Measurements from ENCODE around the gene PC. TPM values are rescaled to one million over a fixed set of nuclear protein-coding genes. Genes with fewer than 3 reads are reported as not detected.

The PC gene
- total and polyA plus RNA-seq, 2 experiments from 2014 or later, result 18.3 to 21.7 TPM

- TF ChIP-seq ZNF462 (CRISPR knock-in tag; IDR thresholded peaks at IDR 0.05) (no peak), NANOG (IDR thresholded peaks at IDR 0.05; ENCODE audit: borderline replicate concordance) (no peak), EZH2 (IDR thresholded peaks at IDR 0.05; ENCODE audit: low read depth, unreplicated experiment) (no peak), ETS1 (IDR thresholded peaks at IDR 0.05) (no peak), ZNF331 (CRISPR knock-in tag; IDR thresholded peaks at IDR 0.05; ENCODE audit: low read depth) (no peak), STAT1 (IDR thresholded peaks at IDR 0.05; ENCODE audit: unreplicated experiment) (no peak), CREB1 (CRISPR knock-in tag; IDR thresholded peaks at IDR 0.05; ENCODE audit: low read depth) (no peak), POLR2AphosphoS5 (IDR thresholded peaks at IDR 0.05; ENCODE audit: low read depth) (no peak)
These were observed 35.6 kb downstream of the PC start (continued) for GRCh38 chr11:66922551-66922950.
